Measurements from ENCODE around the gene RIOK1.

DNA sequence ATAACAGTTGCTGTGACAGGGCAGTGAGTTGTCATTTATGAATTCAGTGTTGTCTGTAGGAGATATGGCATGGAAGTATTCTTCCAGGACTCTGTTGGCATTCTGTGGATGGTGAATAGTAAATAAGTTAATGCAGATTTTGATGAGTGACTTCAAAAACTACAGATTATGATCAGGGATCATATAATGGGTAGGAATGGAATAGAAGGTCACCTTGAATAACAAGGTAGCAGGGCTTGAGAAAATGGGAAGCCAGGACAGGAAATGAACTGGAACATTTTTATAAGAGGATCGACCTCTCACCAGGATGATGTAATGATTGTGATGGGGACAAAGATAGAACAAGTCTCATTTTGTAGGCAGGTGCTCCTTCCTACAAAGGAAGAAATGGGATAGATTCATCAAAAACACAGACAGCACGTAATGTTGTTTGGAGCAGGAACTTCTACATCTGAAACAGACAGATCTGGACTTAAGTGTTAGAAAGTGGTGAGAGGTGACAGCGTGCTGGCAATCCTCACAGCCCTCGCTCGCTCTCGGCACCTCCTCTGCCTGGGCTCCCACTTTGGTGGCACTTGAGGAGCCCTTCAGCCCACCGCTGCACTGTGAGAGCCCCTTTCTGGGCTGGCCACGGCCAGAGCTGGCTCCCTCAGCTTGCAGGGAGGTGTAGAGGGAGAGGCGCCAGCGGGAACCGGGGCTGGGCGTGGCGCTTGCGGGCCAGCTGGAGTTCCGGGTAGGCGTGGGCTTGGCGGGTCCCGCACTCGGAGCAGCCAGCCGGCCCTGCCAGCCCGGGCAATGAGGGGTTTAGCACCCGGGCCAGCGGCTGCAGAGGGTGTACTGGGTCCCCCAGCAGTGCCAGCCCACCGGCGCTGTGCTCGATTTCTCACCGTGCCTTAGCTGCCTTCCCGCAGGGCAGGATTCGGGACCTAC, 45.8 kb upstream of the RIOK1 start:
- no peak for TF ChIP-seq POLR2A (IDR thresholded peaks at IDR 0.05)
- TF ChIP-seq, protein P1, sequence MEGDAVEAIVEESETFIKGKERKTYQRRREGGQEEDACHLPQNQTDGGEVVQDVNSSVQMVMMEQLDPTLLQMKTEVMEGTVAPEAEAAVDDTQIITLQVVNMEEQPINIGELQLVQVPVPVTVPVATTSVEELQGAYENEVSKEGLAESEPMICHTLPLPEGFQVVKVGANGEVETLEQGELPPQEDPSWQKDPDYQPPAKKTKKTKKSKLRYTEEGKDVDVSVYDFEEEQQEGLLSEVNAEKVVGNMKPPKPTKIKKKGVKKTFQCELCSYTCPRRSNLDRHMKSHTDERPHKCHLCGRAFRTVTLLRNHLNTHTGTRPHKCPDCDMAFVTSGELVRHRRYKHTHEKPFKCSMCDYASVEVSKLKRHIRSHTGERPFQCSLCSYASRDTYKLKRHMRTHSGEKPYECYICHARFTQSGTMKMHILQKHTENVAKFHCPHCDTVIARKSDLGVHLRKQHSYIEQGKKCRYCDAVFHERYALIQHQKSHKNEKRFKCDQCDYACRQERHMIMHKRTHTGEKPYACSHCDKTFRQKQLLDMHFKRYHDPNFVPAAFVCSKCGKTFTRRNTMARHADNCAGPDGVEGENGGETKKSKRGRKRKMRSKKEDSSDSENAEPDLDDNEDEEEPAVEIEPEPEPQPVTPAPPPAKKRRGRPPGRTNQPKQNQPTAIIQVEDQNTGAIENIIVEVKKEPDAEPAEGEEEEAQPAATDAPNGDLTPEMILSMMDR (IDR thresholded peaks at IDR 0.05), result no peak

Data from heart left ventricle (tissue), 13 donors.